ENCODE data around the gene TBC1D1. TPM values are rescaled to one million over a fixed set of nuclear protein-coding genes. Genes with fewer than 3 reads are reported as not detected.

TBC1D1 gene
- total RNA-seq, 1 donor from 2014 or later: 47.1 TPM

- H3K27me3 ChIP-seq (ENCODE audit: control insufficient read depth, insufficient read depth, low read length): no peaks in the 10 kb centered on the region
- FAIRE-seq: no peak
- H3K4me3 ChIP-seq (ENCODE audit: low read depth, low read length): no peak overlapping the region
- no peaks in the 10 kb centered on the region for H3K36me3 ChIP-seq (ENCODE audit: control insufficient read depth, insufficient read depth, low read length)
- TF ChIP-seq CTCF (IDR thresholded peaks at IDR 0.05; ENCODE audit: insufficient read depth, low read length, severe bottlenecking): no peak
- no peak for DNase-seq (ENCODE audit: low read depth)
These were observed 102.9 kb downstream of the TBC1D1 start for GRCh38 chr4:37993806-37994205.

- FAIRE-seq (no peak), DNase-seq (ENCODE audit: low read depth) (no peak)
- Histone ChIP-seq H3K27me3 (ENCODE audit: control insufficient read depth, insufficient read depth, low read length) (no peaks in the 10 kb centered on the region), H3K4me3 (ENCODE audit: low read depth, low read length) (no peak overlapping the region), H3K36me3 (ENCODE audit: control insufficient read depth, insufficient read depth, low read length) (no peaks in the 10 kb centered on the region)
- no peak for TF ChIP-seq CTCF (IDR thresholded peaks at IDR 0.05; ENCODE audit: insufficient read depth, low read length, severe bottlenecking)
These were observed 103.7 kb downstream of the TBC1D1 start for GRCh38 chr4:37994569-37994968.

GRCh38 chr4:37995299-37995821 is 104.5 kb downstream of the TBC1D1 start:
- TF ChIP-seq CTCF (IDR thresholded peaks at IDR 0.05; ENCODE audit: insufficient read depth, low read length, severe bottlenecking): no peak
- no peaks in the 10 kb centered on the region for H3K36me3 ChIP-seq (ENCODE audit: control insufficient read depth, insufficient read depth, low read length)
- no peak for DNase-seq (ENCODE audit: low read depth)
- no peaks in the 10 kb centered on the region for H3K27me3 ChIP-seq (ENCODE audit: control insufficient read depth, insufficient read depth, low read length)
- no peak overlapping the region for H3K4me3 ChIP-seq (ENCODE audit: low read depth, low read length)
- FAIRE-seq: no peak

DNA sequence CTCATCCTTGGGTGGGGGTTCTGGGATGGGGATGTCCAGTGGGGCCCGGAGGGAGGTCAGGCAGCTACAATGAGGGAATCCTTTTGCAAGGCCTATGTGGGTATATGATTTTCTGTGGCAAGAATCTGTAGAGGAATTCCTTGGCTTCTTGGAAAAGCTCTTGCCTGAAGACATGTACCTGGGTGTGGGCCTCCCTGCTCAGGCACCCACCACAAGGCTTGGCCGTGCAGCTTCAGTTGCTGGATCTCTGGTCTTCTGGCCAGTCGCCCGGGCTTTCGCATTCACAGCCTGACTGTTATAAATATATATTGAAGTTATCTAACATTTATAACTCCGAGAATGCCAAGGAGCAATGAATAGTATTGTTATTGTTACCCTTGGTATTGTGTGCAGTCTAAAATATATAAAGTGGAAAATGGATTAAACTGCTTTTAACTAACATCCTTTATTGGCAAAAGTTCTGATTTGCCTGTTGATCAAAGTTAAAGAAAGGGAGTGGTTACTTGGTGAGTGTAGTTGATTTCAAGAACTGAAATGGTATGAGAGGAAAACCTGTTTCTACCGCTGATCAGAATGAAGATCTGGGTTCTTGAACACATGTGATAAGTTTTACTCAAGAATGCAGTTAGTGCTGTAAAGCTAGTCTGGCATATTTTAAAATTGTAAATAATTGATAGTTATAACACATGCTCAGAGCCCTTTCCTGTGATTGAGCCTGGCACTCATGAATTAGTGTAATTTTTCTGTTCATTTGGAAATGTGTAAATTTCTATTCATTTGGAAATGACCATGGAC is 105.3 kb downstream of the TBC1D1 start:
- no peak overlapping the region for H3K4me3 ChIP-seq (ENCODE audit: low read depth, low read length)
- H3K36me3 ChIP-seq (ENCODE audit: control insufficient read depth, insufficient read depth, low read length): no peaks in the 10 kb centered on the region
- DNase-seq (ENCODE audit: low read depth): no peak
- H3K27me3 ChIP-seq (ENCODE audit: control insufficient read depth, insufficient read depth, low read length): no peaks in the 10 kb centered on the region
- TF ChIP-seq CTCF (IDR thresholded peaks at IDR 0.05; ENCODE audit: insufficient read depth, low read length, severe bottlenecking): no peak
- FAIRE-seq: no peak

- TF ChIP-seq CTCF (IDR thresholded peaks at IDR 0.05; ENCODE audit: insufficient read depth, low read length, severe bottlenecking): no peak
- H3K27me3 ChIP-seq (ENCODE audit: control insufficient read depth, insufficient read depth, low read length): no peaks in the 10 kb centered on the region
- H3K36me3 ChIP-seq (ENCODE audit: control insufficient read depth, insufficient read depth, low read length): no peaks in the 10 kb centered on the region
- no peak for DNase-seq (ENCODE audit: low read depth)
- H3K4me3 ChIP-seq (ENCODE audit: low read depth, low read length): no peak overlapping the region
- FAIRE-seq: no peak
These were observed 107.3 kb downstream of the TBC1D1 start for GRCh38 chr4:37998226-37998625.
